ENCODE results near the gene LNX2.

LNX2 gene

DNA sequence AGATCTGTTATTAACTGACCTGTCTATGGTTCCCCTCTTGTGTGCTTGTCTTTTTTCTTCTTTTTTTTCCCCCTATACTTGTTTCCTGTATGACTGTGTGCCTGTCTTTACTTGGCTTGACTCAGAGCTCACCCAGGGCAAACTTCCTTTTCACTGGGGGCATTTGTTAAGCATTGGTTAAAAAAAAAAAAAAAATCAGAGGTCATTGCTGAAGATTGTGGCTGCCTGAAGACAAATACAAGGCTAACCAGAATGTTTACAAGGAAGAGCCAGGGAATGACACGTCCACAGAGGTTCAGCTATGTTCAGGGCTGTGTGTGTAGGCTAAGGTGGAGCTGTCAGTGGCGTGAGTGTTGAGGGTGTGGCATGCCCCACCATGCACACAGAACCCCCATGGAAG lies 47.1 kb downstream of the LNX2 start:
- TF ChIP-seq, protein P1, sequence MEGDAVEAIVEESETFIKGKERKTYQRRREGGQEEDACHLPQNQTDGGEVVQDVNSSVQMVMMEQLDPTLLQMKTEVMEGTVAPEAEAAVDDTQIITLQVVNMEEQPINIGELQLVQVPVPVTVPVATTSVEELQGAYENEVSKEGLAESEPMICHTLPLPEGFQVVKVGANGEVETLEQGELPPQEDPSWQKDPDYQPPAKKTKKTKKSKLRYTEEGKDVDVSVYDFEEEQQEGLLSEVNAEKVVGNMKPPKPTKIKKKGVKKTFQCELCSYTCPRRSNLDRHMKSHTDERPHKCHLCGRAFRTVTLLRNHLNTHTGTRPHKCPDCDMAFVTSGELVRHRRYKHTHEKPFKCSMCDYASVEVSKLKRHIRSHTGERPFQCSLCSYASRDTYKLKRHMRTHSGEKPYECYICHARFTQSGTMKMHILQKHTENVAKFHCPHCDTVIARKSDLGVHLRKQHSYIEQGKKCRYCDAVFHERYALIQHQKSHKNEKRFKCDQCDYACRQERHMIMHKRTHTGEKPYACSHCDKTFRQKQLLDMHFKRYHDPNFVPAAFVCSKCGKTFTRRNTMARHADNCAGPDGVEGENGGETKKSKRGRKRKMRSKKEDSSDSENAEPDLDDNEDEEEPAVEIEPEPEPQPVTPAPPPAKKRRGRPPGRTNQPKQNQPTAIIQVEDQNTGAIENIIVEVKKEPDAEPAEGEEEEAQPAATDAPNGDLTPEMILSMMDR (IDR thresholded peaks at IDR 0.05): no peak

DNA sequence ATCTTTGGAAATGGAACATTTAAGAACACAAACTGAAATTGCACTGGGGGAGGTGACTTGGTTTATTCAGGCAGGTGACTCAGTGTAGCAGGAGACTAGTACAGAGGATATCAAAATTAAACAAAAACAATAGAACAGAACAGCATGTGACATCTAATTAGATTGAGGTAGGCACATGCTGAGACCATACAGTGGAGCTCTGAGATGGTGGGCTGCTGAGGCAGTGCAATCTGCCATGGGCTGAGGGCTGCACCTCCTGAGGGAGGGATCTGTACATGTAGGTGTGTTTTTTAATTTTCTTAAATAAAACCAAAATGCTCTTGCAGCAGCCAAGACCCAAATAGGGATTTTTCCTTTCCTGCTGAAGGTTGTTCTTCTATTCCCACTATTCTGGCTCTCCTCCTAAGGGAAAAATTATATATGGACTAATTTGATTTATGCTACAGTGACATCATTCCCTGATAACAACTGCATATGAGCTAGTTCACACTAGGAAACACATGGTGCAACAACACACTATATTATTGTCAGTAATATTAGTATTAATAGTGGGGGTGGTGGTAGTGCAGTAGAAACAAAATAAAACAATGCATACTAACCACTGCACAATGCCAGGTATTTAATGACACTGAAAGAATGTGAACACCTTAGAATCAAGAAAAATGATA lies 48.0 kb downstream of the LNX2 start:
- TF ChIP-seq, protein P1 (IDR thresholded peaks at IDR 0.05): no peak

DNA sequence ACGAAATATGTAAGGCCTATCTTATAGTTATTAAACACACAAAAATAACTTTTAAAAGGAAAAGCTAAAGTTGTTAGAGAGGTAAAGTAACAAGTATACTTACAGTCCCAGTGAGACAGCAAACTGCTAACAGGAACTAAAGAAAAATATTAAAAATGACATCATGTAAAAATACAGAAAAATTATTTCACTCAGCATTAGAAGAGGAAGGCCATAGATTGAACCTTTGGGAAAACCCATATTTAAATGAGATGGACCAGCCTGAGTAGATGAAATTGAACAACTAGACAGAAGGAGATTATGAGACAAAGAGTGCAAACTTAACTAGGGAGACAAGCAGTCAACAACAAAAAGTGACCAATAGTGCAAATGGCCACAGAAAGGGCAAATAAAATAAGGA lies 49.4 kb downstream of the LNX2 start:
- TF ChIP-seq, protein P1 (IDR thresholded peaks at IDR 0.05): no peak

DNA sequence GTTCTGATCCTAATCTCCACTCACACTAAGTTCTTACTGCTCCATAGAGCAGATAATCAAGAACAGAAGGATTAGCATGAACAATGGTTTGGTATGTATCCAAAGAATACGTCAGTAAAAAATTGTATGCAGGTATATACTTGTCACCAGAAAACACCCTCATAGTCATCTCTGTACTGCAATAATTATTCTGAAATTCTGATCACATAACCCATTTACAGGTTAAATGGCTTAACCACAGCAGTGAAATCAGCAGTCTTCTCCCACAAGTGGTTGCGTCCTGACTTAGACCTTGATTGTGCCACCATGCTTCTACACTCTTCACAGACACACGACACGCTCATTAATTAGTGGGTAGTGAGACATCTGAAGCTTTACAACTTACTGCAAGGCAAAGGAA lies 50.9 kb downstream of the LNX2 start:
- TF ChIP-seq, protein P1 (IDR thresholded peaks at IDR 0.05): no peak

DNA sequence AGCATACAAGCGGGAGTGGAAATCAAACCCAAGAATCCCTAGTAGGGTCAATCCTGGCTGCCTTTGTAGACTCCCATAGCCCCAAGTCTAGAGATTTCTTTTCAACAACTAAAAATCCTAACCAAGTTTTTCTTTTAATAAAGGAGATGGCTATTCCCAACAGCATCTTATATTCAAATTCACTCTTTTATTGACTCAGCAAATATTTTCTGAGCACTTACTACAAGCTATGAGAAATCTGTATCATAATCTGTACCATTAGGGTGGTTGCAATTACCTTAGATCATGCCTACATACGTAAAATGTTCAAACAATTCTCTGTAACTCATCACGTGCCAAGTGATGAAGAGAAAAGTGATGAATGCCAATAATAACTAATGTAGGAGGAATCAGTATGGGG lies 54.5 kb downstream of the LNX2 start:
- TF ChIP-seq, protein P1 (IDR thresholded peaks at IDR 0.05): no peak

DNA sequence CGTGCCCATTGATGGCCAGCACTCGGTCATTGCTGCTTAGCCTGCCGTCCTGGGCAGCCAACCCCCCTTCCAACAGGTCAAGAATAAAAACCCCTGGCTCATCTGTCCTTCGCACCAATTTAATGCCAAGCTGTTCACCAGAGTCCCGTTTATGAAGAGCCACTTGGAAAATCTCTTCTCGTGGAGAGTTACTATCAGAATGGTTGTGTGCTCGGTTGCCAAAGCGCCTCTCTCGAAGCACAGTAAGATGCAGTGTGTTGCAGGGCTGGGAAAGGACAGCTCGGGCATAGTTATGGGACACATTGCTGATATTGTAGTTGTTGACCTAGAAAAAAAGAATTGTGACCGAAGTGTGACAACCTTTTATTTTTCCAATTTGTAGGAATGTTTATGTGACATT lies 57.9 kb downstream of the LNX2 start:
- TF ChIP-seq, protein P1 (IDR thresholded peaks at IDR 0.05): no peak

DNA sequence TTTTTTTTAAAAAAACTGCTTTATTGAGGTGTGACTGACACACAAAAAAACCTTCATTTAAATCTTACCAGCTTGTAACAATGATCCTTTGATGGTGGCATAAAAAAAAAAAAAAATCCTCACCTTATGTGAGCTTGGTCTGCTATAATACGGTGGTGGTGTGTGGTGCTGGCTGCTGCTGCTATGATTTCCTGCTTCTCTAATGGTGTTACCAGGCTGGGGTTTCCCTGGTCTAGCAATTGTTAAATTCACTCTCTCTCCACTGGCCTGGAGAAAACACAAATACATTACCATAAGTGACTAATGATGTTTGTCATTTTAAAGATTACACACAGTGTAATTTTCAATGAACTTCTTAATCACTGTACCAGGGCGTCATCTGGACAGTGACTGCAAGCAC lies 60.6 kb downstream of the LNX2 start:
- TF ChIP-seq, protein P1 (IDR thresholded peaks at IDR 0.05): no peak

DNA sequence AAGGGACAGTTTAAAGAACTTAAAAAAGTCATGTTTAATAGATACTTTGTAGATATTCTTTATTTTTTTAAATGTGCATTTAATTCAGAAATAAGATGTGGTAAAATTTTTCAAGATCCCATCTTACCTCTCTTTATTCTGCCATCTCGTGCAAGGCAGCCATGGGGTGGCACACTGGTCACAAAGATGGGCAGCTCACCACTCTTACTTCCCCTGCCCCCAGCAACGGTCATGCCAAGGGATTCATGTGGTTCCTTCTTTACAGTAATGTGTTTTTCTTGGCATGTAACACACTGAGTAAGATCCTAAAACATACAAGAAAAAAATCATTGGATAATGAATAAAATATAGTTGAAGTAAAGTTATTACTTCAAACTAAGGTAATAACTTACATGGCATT lies 64.2 kb downstream of the LNX2 start:
- TF ChIP-seq, protein P1 (IDR thresholded peaks at IDR 0.05): no peak; the same call in 1 of the 2 replicates
